ENCODE data around the gene KCNJ6. TPM values are rescaled to one million over a fixed set of nuclear protein-coding genes. Genes with fewer than 3 reads are reported as not detected.

The KCNJ6 gene
- total RNA-seq, 2 experiments from 2014 or later: not detected

- H3K4me3 ChIP-seq (ENCODE audit: low read depth, low read length, poor library complexity, severe bottlenecking): no peak overlapping the region
- no peak for TF ChIP-seq EZH2phosphoT487 (IDR thresholded peaks at IDR 0.05; ENCODE audit: borderline replicate concordance, low read depth, low read length)
- TF ChIP-seq, protein P1, sequence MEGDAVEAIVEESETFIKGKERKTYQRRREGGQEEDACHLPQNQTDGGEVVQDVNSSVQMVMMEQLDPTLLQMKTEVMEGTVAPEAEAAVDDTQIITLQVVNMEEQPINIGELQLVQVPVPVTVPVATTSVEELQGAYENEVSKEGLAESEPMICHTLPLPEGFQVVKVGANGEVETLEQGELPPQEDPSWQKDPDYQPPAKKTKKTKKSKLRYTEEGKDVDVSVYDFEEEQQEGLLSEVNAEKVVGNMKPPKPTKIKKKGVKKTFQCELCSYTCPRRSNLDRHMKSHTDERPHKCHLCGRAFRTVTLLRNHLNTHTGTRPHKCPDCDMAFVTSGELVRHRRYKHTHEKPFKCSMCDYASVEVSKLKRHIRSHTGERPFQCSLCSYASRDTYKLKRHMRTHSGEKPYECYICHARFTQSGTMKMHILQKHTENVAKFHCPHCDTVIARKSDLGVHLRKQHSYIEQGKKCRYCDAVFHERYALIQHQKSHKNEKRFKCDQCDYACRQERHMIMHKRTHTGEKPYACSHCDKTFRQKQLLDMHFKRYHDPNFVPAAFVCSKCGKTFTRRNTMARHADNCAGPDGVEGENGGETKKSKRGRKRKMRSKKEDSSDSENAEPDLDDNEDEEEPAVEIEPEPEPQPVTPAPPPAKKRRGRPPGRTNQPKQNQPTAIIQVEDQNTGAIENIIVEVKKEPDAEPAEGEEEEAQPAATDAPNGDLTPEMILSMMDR (conservative IDR thresholded peaks at IDR 0.05; ENCODE audit: low read length): no peak
- peak; percentile 29 for DNase-seq (ENCODE audit: low spot score)
- H3K27ac ChIP-seq (ENCODE audit: low read depth, low read length, poor library complexity, severe bottlenecking): no peak overlapping the region
- H3K9me3 ChIP-seq (ENCODE audit: low read length): no peaks in the 10 kb centered on the region
- intact Hi-C loops (cut with micrococcal nuclease; ENCODE audit: unreplicated experiment): no loop called here
- ChIA-PET POLR2A (no interaction called here), CTCF (ENCODE audit: unreplicated experiment) (no interaction called here)
- H3K4me2 ChIP-seq (ENCODE audit: low read length): no peak overlapping the region
- no peaks in the 10 kb centered on the region for H3K79me2 ChIP-seq (ENCODE audit: insufficient read depth, low read depth, low read length)
- no peaks in the 10 kb centered on the region for H3K36me3 ChIP-seq (ENCODE audit: insufficient read depth, low read length)
- H3K9me2 ChIP-seq (ENCODE audit: insufficient read depth, low read length): no peaks in the 10 kb centered on the region
- no peaks in the 10 kb centered on the region for H4K20me1 ChIP-seq (ENCODE audit: insufficient read depth, low read length)
- no peaks in the 10 kb centered on the region for H3K4me1 ChIP-seq (ENCODE audit: insufficient read depth, low read length, poor library complexity, severe bottlenecking)
- no peak overlapping the region for H2AFZ ChIP-seq (ENCODE audit: low read length)
- BruUV-seq (replicated peaks): no TSS peak
These were observed 50.2 kb downstream of the KCNJ6 start for GRCh38 chr21:37866027-37866426.

DNA sequence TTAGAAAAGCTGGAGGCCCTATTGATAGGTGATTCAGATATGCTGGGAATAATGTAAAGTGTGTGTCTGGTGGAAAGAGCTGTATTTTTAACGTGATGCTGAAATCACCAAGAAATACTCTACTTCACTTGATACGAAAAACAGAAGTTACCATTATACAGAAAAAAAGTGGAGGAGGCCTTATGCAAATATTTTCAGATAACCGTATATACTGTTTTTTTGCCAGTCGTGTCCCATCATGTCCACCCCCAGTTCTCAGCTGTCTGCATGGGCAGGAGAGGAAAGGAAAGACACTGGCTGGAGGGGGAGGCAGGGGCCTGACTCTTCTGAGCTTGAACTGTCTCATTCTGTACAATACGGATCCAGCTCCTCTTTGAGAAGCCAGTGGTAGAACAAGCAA, 51.1 kb downstream of the KCNJ6 start:
- POLR2A ChIA-PET: interaction anchor here (0.7 kb wide), 1 partner anchor 40 kb away, joined by 3 read pairs; no protein-coding TSS in a partner anchor
- no TSS peak for BruUV-seq (replicated peaks)

GRCh38 chr21:37863842-37864241, 52.4 kb downstream of the KCNJ6 start:
- intact Hi-C loops (cut with micrococcal nuclease; ENCODE audit: unreplicated experiment): no loop called here
- POLR2A ChIA-PET: interaction anchor here (0.6 to 1.2 kb wide), 4 partner anchors 10 to 127 kb away, joined by 3 to 4 read pairs (median 4); no protein-coding TSS in a partner anchor

More for the DNA sequence above, 51.1 kb downstream of the KCNJ6 start:
- no peaks in the 10 kb centered on the region for H3K9me2 ChIP-seq (ENCODE audit: insufficient read depth, low read length)
- no peak for DNase-seq (ENCODE audit: low spot score)
- H3K4me3 ChIP-seq (ENCODE audit: low read depth, low read length, poor library complexity, severe bottlenecking): no peak overlapping the region
- no peak overlapping the region for H3K27ac ChIP-seq (ENCODE audit: low read depth, low read length, poor library complexity, severe bottlenecking)
- H3K4me2 ChIP-seq (ENCODE audit: low read length): no peak overlapping the region
- H3K9me3 ChIP-seq (ENCODE audit: low read length): no peaks in the 10 kb centered on the region
- intact Hi-C loops (cut with micrococcal nuclease; ENCODE audit: unreplicated experiment): no loop called here
- H4K20me1 ChIP-seq (ENCODE audit: insufficient read depth, low read length): no peaks in the 10 kb centered on the region
- CTCF ChIA-PET (ENCODE audit: unreplicated experiment): no interaction called here
- TF ChIP-seq EZH2phosphoT487 (IDR thresholded peaks at IDR 0.05; ENCODE audit: borderline replicate concordance, low read depth, low read length): no peak
- TF ChIP-seq, protein P1 (conservative IDR thresholded peaks at IDR 0.05; ENCODE audit: low read length): no peak
- no peak overlapping the region for H2AFZ ChIP-seq (ENCODE audit: low read length)
- no peaks in the 10 kb centered on the region for H3K4me1 ChIP-seq (ENCODE audit: insufficient read depth, low read length, poor library complexity, severe bottlenecking)
- no peaks in the 10 kb centered on the region for H3K36me3 ChIP-seq (ENCODE audit: insufficient read depth, low read length)
- no peaks in the 10 kb centered on the region for H3K79me2 ChIP-seq (ENCODE audit: insufficient read depth, low read depth, low read length)

More at GRCh38 chr21:37863842-37864241, 52.4 kb downstream of the KCNJ6 start:
- H3K36me3 ChIP-seq (ENCODE audit: insufficient read depth, low read length): no peaks in the 10 kb centered on the region
- H2AFZ ChIP-seq (ENCODE audit: low read length): no peak overlapping the region
- no peaks in the 10 kb centered on the region for H3K79me2 ChIP-seq (ENCODE audit: insufficient read depth, low read depth, low read length)
- no peaks in the 10 kb centered on the region for H3K9me2 ChIP-seq (ENCODE audit: insufficient read depth, low read length)
- H3K27ac ChIP-seq (ENCODE audit: low read depth, low read length, poor library complexity, severe bottlenecking): no peak overlapping the region
- no peak for DNase-seq (ENCODE audit: low spot score)
- H3K4me1 ChIP-seq (ENCODE audit: insufficient read depth, low read length, poor library complexity, severe bottlenecking): no peaks in the 10 kb centered on the region
- H3K4me2 ChIP-seq (ENCODE audit: low read length): no peak overlapping the region
- no peak for TF ChIP-seq EZH2phosphoT487 (IDR thresholded peaks at IDR 0.05; ENCODE audit: borderline replicate concordance, low read depth, low read length)
- TF ChIP-seq, protein P1 (conservative IDR thresholded peaks at IDR 0.05; ENCODE audit: low read length): no peak
- H3K9me3 ChIP-seq (ENCODE audit: low read length): no peaks in the 10 kb centered on the region
- no peaks in the 10 kb centered on the region for H4K20me1 ChIP-seq (ENCODE audit: insufficient read depth, low read length)
- CTCF ChIA-PET (ENCODE audit: unreplicated experiment): no interaction called here
- BruUV-seq (replicated peaks): no TSS peak
- no peak overlapping the region for H3K4me3 ChIP-seq (ENCODE audit: low read depth, low read length, poor library complexity, severe bottlenecking)
